ENCODE measurements around the gene FNIP2. TPM values are rescaled to one million over a fixed set of nuclear protein-coding genes. Genes with fewer than 3 reads are reported as not detected.

The FNIP2 gene
- 10 to 100 TPM; 48.9 to 75.8 (median 63.2) TPM for total RNA-seq

DNA sequence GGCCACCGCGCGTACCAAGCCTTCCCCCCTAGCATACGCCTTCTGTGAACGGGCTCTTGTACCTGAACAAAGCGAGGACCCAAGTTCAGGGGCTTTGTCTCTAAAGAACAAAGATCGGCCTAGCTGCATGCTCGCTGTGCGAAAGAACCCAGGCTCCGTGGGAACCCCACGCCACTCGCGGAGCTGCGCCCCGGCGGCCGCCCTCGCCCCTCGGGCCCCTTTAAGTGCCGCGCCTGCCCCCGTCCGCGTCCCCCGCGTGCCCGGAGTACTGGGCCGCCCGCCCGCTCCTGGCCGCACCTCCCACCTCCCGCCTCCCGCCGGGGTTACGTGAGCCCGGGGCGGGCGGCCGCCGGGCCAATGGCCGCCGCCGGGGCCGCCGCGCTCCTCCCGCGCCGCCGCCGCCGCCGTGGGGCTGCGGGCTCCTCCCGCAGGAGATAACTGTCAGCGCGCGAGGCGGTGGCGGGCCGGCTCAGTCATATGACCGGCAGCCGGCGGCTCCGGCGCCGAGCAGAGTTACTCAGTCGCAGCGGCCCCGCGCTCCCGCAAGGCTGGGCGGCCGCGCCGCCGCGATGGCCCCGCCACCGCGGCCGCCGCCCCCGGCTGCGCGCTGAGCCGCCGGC is at the start of gene FNIP2:
Gene FNIP2 (plus strand): TSS at position 472 of the 620 bp plus-strand sequence. CDS start 187 bp downstream, outside the sequence.
- 0% methylated on average over 6 to 16 of the region's 88 CpGs for WGBS, 2 donors
- peaks cover 10 to 17% of the 10 kb centered on the region in 2 donors for H3K4me1 ChIP-seq

DNA sequence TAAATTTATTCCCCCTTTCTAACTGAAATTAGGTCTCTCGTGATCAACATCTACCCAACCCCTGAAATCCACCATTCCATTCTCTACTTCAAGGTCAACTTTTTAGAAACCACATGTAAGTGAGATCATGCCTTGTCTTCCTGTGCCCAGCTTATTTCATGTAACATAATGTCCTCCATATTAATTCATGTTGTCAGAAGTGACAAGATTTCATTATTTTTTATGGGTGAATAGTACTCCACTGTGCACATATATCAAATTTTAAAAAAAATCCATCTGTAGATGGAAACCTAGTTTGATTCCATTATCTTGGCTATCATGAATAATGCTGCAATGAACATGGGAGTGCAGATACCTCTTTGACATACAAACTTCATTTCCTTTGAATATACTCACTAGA is 47.1 kb upstream of the FNIP2 start:
- peaks cover 13 to 24% of the 10 kb centered on the region in 2 donors for H3K36me3 ChIP-seq
- no peak for TF ChIP-seq POLR2A (IDR thresholded peaks at IDR 0.05)
- TF ChIP-seq, protein P1, sequence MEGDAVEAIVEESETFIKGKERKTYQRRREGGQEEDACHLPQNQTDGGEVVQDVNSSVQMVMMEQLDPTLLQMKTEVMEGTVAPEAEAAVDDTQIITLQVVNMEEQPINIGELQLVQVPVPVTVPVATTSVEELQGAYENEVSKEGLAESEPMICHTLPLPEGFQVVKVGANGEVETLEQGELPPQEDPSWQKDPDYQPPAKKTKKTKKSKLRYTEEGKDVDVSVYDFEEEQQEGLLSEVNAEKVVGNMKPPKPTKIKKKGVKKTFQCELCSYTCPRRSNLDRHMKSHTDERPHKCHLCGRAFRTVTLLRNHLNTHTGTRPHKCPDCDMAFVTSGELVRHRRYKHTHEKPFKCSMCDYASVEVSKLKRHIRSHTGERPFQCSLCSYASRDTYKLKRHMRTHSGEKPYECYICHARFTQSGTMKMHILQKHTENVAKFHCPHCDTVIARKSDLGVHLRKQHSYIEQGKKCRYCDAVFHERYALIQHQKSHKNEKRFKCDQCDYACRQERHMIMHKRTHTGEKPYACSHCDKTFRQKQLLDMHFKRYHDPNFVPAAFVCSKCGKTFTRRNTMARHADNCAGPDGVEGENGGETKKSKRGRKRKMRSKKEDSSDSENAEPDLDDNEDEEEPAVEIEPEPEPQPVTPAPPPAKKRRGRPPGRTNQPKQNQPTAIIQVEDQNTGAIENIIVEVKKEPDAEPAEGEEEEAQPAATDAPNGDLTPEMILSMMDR (IDR thresholded peaks at IDR 0.05) = no peak
- H3K4me3 ChIP-seq (replicated peaks in 1 of 3) = no peak overlapping the region
- intact Hi-C loops (cut with DNase I) = loop anchor here (10.0 kb wide), 1 partner anchor 723 kb away; no protein-coding TSS in a partner anchor
- H3K4me1 ChIP-seq = peaks cover 0 to 7% of the 10 kb centered on the region in 2 donors
- no peak for DNase-seq
- H3K27me3 ChIP-seq = no peaks in the 10 kb centered on the region
- no peak overlapping the region for H3K27ac ChIP-seq
- WGBS, 2 donors = 95 to 98% methylated on average over 1 of the region's 1 CpG
- no peaks in the 10 kb centered on the region for H3K9me3 ChIP-seq

More for the DNA sequence above, at the start of gene FNIP2:
- peak; percentile 80 to 82 for DNase-seq
- Histone ChIP-seq H3K36me3 (no peaks in the 10 kb centered on the region), H3K27ac (peak within 1 kb of the TSS; percentile 70 to 95 (median 86)), H3K4me3 (replicated peaks in 1 of 3) (peak within 1 kb of the TSS; percentile 37 to 83 (median 66)), H3K9me3 (no peaks in the 10 kb centered on the region), H3K27me3 (no peaks in the 10 kb centered on the region)
- intact Hi-C loops (cut with DNase I) = no loop called here
- TF ChIP-seq POLR2A (IDR thresholded peaks at IDR 0.05) = peak; percentile 17 to 95
- TF ChIP-seq, protein P1 (IDR thresholded peaks at IDR 0.05) = peak in 1 of 6 experiments; percentile 5

DNA sequence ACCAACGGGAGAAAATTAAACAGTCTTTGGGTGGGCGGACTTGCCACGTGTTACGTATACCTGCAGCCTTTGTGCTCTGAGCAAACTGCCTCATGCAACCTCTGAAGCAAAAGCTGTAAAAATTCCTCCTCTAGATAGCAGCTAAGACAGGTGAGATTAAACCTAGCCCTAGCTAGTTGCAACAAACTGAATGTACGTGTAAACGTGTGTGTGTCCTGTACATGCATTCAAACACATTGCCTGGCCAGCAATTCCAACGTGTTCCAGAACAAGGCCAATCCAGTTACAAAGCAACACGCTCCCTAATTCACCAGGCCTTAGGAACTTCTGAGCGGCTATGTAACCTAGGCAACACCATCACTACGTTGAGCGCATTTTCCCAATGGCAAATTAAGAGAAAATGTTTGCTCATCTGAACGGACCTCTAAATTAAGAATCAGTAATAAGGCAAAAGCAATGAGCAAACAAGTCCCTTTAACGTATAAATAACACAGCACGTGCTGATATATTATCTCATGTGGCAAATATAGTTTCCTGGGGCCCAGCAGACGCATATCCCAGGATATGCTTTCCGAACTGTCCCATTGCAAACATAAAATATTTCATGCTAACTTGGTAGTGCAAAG is 46.4 kb upstream of the FNIP2 start:
- DNase-seq = no peak
- Histone ChIP-seq H3K27me3 (no peaks in the 10 kb centered on the region), H3K4me3 (replicated peaks in 1 of 3) (peak overlapping the region; percentile 64 to 92 (median 70)), H3K36me3 (peaks cover 8 to 19% of the 10 kb centered on the region in 2 donors), H3K4me1 (peaks cover 0 to 7% of the 10 kb centered on the region in 2 donors), H3K27ac (peak overlapping the region in 2 of 3 donors; percentile 95 to 96), H3K9me3 (no peaks in the 10 kb centered on the region)
- intact Hi-C loops (cut with DNase I) = loop anchor here (10.0 kb wide), 1 partner anchor 722 kb away; no protein-coding TSS in a partner anchor
- TF ChIP-seq, protein P1 (IDR thresholded peaks at IDR 0.05) = no peak
- TF ChIP-seq POLR2A (IDR thresholded peaks at IDR 0.05) = no peak
- 13% methylated on average over 16 of the region's 16 CpGs for WGBS, 2 donors

GRCh38 chr4:158722917-158723793 is 45.7 kb upstream of the FNIP2 start, which contains the start of gene PPID:
TSS of gene PPID (minus strand) at chr4:158723396. CDS start at chr4:158723288, 108 bp downstream.
- Histone ChIP-seq H3K4me1 (peaks cover 0 to 7% of the 10 kb centered on the region in 2 donors), H3K27me3 (no peaks in the 10 kb centered on the region), H3K9me3 (no peaks in the 10 kb centered on the region), H3K36me3 (peaks cover 2 to 11% of the 10 kb centered on the region in 2 donors), H3K4me3 (replicated peaks in 1 of 3) (peak within 1 kb of the TSS; percentile 64 to 92 (median 70)), H3K27ac (peak within 1 kb of the TSS; percentile 56 to 96 (median 95))
- peak; percentile 74 to 82 for DNase-seq
- intact Hi-C loops (cut with DNase I) = loop anchor here (10.0 kb wide), 1 partner anchor 722 kb away; no protein-coding TSS in a partner anchor
- TF ChIP-seq POLR2A (IDR thresholded peaks at IDR 0.05) = peak in 1 of 2 donors; percentile 80
- TF ChIP-seq, protein P1 (IDR thresholded peaks at IDR 0.05) = no peak
- 0% methylated on average over 40 to 64 of the region's 65 CpGs for WGBS, 2 donors
